ENCODE data around the gene JDP2.
"Not testable (repeated sequence)": the region's sequence is repeated elsewhere in the genome, so short reads cannot be mapped to it uniquely, and the experiment has no call there.

The JDP2 gene

GRCh38 chr14:75453817-75454434 is 26.1 kb downstream of the JDP2 start:
- in situ Hi-C loops (cut with MboI; ENCODE audit: low sequenced_read_pairs): no loop called here

GRCh38 chr14:75454963-75455546 is 27.2 kb downstream of the JDP2 start:
- in situ Hi-C loops (cut with MboI; ENCODE audit: low sequenced_read_pairs): no loop called here

- in situ Hi-C loops (cut with MboI; ENCODE audit: low sequenced_read_pairs): no loop called here
These were observed 28.5 kb downstream of the JDP2 start for GRCh38 chr14:75456069-75456996.

- in situ Hi-C loops (cut with MboI; ENCODE audit: low sequenced_read_pairs): no loop called here
These were observed 29.1 kb downstream of the JDP2 start for GRCh38 chr14:75456997-75457335.

- in situ Hi-C loops (cut with MboI; ENCODE audit: low sequenced_read_pairs): no loop called here
These were observed 29.9 kb downstream of the JDP2 start for GRCh38 chr14:75457648-75458165.

- in situ Hi-C loops (cut with MboI; ENCODE audit: low sequenced_read_pairs): no loop called here
These were observed 30.5 kb downstream of the JDP2 start for GRCh38 chr14:75458305-75458704.

GRCh38 chr14:75459099-75459741 is 31.4 kb downstream of the JDP2 start:
- in situ Hi-C loops (cut with MboI; ENCODE audit: low sequenced_read_pairs): no loop called here

GRCh38 chr14:75459791-75460190 is 32.0 kb downstream of the JDP2 start:
- in situ Hi-C loops (cut with MboI; ENCODE audit: low sequenced_read_pairs): no loop called here

- in situ Hi-C loops (cut with MboI; ENCODE audit: low sequenced_read_pairs): no loop called here
These were observed 32.6 kb downstream of the JDP2 start for GRCh38 chr14:75460394-75460793.

GRCh38 chr14:75461303-75461702 is 33.5 kb downstream of the JDP2 start:
- in situ Hi-C loops (cut with MboI; ENCODE audit: low sequenced_read_pairs): no loop called here

- in situ Hi-C loops (cut with MboI; ENCODE audit: low sequenced_read_pairs): no loop called here
These were observed 34.0 kb downstream of the JDP2 start for GRCh38 chr14:75461755-75462349.

- in situ Hi-C loops (cut with MboI; ENCODE audit: low sequenced_read_pairs): no loop called here
These were observed 36.8 kb downstream of the JDP2 start for GRCh38 chr14:75464626-75465025.

GRCh38 chr14:75467763-75468162 is 39.9 kb downstream of the JDP2 start:
- in situ Hi-C loops (cut with MboI; ENCODE audit: low sequenced_read_pairs): no loop called here

GRCh38 chr14:75469164-75469563 is 41.3 kb downstream of the JDP2 start:
- in situ Hi-C loops (cut with MboI; ENCODE audit: low sequenced_read_pairs): no loop called here

- in situ Hi-C loops (cut with MboI; ENCODE audit: low sequenced_read_pairs): no loop called here
These were observed 41.9 kb downstream of the JDP2 start for GRCh38 chr14:75469606-75470237.

GRCh38 chr14:75470238-75470797 is 42.5 kb downstream of the JDP2 start:
- in situ Hi-C loops (cut with MboI; ENCODE audit: low sequenced_read_pairs): no loop called here

GRCh38 chr14:75471059-75471458 is 43.2 kb downstream of the JDP2 start:
- in situ Hi-C loops (cut with MboI; ENCODE audit: low sequenced_read_pairs): no loop called here

- in situ Hi-C loops (cut with MboI; ENCODE audit: low sequenced_read_pairs): not testable (repeated sequence)
These were observed 46.3 kb downstream of the JDP2 start for GRCh38 chr14:75474127-75474526.

GRCh38 chr14:75476274-75476995 is 48.6 kb downstream of the JDP2 start:
- in situ Hi-C loops (cut with MboI; ENCODE audit: low sequenced_read_pairs): no loop called here
